Tibial nerve (tissue), 3 donors: ENCODE data around the gene ZNF648.

Experiments used
- CTCF ChIP-seq, 5 experiments: fragments of 200-600 bp in 3 of 5; fragments of 450-650 bp in 2 of 5; sonication (generic) in 3 of 5; IDR thresholded peaks; one replicate each; pipeline ENCODE4 v1.5.1; 2016 to 2019; ENCODE audit warnings: antibody characterized with exemption in 5 of 5, mild to moderate bottlenecking in 3 of 5, moderate library complexity in 2 of 5
- POLR2A ChIP-seq, 2 donors: fragments of 450-650 bp; IDR thresholded peaks; one replicate each; pipeline ENCODE4 v1.6.1; 2017; ENCODE audit warnings: antibody characterized with exemption in 2 of 2, mild to moderate bottlenecking in 2 of 2, moderate library complexity in 2 of 2

DNA sequence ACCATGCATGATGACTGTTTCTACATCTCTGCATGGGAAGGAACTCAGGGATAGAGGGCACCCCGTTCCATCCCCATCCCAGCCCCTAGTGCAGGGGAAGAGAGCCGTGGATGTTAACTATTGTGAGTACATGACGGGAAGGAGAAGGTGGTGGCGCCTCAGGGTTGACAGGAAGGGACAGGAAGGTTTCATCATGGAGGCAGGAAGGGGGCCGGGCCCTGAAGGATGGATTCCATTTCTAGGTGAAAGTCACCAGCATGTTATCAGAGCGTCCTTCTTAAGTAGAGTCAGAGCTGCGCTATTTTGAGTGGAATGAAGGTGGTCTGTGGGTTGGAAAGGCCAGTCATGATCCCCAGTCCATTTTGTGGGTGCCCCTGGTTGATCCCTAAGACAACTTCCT is 25.1 kb upstream of the ZNF648 start:
- TF ChIP-seq CTCF (IDR thresholded peaks at IDR 0.05) (no peak), POLR2A (IDR thresholded peaks at IDR 0.05) (no peak)
